Measurements from ENCODE around the gene DDX47. TPM values are rescaled to one million over a fixed set of nuclear protein-coding genes. Genes with fewer than 3 reads are reported as not detected.

DDX47 gene
- total RNA-seq, 1 experiment from 2014 or later = 90.4 TPM

- ChIA-PET CTCF (no interaction called here), POLR2A (ENCODE audit: low non-redundant PET) (no interaction called here)
- no peaks in the 10 kb centered on the region for H3K36me3 ChIP-seq (ENCODE audit: insufficient read depth, low read length, poor library complexity, severe bottlenecking)
- no peak overlapping the region for H3K4me3 ChIP-seq (ENCODE audit: low read depth, low read length, poor library complexity, severe bottlenecking)
- H3K4me1 ChIP-seq (ENCODE audit: insufficient read depth, low read length, poor library complexity, severe bottlenecking) = no peaks in the 10 kb centered on the region
- TF ChIP-seq EZH2 (IDR thresholded peaks at IDR 0.05; ENCODE audit: borderline replicate concordance, low read depth, low read length, poor library complexity, severe bottlenecking) (no peak), CTCF (conservative IDR thresholded peaks at IDR 0.05; ENCODE audit: low read depth, low read length) (no peak)
- intact Hi-C loops (cut with micrococcal nuclease; ENCODE audit: unreplicated experiment) = no loop called here
- no TSS peak for BruUV-seq (replicated peaks)
- H3K27me3 ChIP-seq (replicated peaks; ENCODE audit: insufficient read depth, low read depth, low read length, poor library complexity) = no peaks in the 10 kb centered on the region
- no peak overlapping the region for H3K27ac ChIP-seq (ENCODE audit: low read depth, low read length, poor library complexity, severe bottlenecking)
- H3K9me3 ChIP-seq (ENCODE audit: low read depth, low read length, poor library complexity, severe bottlenecking) = no peaks in the 10 kb centered on the region
- no peak for DNase-seq (ENCODE audit: low spot score)
Observed at GRCh38 chr12:12796171-12796570, 17.0 kb upstream of the DDX47 start.

DNA sequence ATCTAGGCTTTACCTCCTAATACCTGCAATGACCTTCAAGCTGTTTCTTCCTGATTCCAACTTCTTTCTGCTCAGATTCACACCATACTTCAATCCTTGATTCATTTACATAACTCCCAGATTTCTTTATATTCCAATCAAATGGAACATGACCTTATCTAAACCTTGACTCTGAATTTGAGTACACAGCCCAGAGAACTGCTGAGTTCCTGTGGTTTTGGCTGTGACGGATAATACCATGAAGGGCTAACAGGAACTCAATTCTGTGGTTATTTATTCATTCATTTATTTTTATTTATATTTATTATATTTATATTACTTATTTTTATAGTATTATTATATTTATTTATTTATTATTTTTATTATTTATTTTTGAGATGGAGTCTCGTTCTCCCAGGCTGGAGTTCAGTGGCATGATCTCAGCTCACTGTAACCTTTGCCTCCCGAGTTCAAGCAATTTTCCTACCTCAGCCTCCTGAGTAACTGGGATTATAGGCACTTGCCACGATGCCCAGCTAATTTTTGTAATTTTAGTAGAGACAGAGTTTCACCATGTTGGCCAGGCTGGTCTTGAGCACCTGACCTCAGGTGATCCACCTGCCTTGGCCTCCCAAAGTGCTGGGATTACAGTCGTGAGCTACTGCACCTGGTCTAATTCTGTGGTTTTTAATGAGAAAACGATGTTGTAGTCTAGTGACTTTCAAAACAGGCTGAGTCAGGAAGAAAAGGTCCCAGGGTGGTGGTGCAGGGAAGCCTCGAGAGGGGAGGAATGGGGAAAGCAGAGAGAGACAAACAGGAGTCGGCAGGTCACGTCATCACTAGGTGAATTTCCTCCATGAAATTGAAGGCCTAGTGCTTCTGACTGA is 16.0 kb upstream of the DDX47 start:
- intact Hi-C loops (cut with micrococcal nuclease; ENCODE audit: unreplicated experiment) = no loop called here

GRCh38 chr12:12797794-12798152 is 15.4 kb upstream of the DDX47 start:
- no TSS peak for BruUV-seq (replicated peaks)
- CTCF ChIA-PET = no interaction called here
- Histone ChIP-seq H3K4me1 (ENCODE audit: insufficient read depth, low read length, poor library complexity, severe bottlenecking) (no peaks in the 10 kb centered on the region), H3K36me3 (ENCODE audit: insufficient read depth, low read length, poor library complexity, severe bottlenecking) (no peaks in the 10 kb centered on the region), H3K9me3 (ENCODE audit: low read depth, low read length, poor library complexity, severe bottlenecking) (no peaks in the 10 kb centered on the region), H3K4me3 (ENCODE audit: low read depth, low read length, poor library complexity, severe bottlenecking) (no peak overlapping the region), H3K27ac (ENCODE audit: low read depth, low read length, poor library complexity, severe bottlenecking) (no peak overlapping the region), H3K27me3 (replicated peaks; ENCODE audit: insufficient read depth, low read depth, low read length, poor library complexity) (no peaks in the 10 kb centered on the region)
- TF ChIP-seq EZH2 (IDR thresholded peaks at IDR 0.05; ENCODE audit: borderline replicate concordance, low read depth, low read length, poor library complexity, severe bottlenecking) (no peak), CTCF (conservative IDR thresholded peaks at IDR 0.05; ENCODE audit: low read depth, low read length) (no peak)
- intact Hi-C loops (cut with micrococcal nuclease; ENCODE audit: unreplicated experiment) = no loop called here
- POLR2A ChIA-PET (ENCODE audit: low non-redundant PET) = no interaction called here
- no peak for DNase-seq (ENCODE audit: low spot score)

More for the DNA sequence above, 16.0 kb upstream of the DDX47 start:
- no TSS peak for BruUV-seq (replicated peaks)
- Histone ChIP-seq H3K4me3 (ENCODE audit: low read depth, low read length, poor library complexity, severe bottlenecking) (no peak overlapping the region), H3K27ac (ENCODE audit: low read depth, low read length, poor library complexity, severe bottlenecking) (no peak overlapping the region), H3K27me3 (replicated peaks; ENCODE audit: insufficient read depth, low read depth, low read length, poor library complexity) (no peaks in the 10 kb centered on the region), H3K9me3 (ENCODE audit: low read depth, low read length, poor library complexity, severe bottlenecking) (no peaks in the 10 kb centered on the region), H3K4me1 (ENCODE audit: insufficient read depth, low read length, poor library complexity, severe bottlenecking) (no peaks in the 10 kb centered on the region), H3K36me3 (ENCODE audit: insufficient read depth, low read length, poor library complexity, severe bottlenecking) (no peaks in the 10 kb centered on the region)
- DNase-seq (ENCODE audit: low spot score) = no peak
- CTCF ChIA-PET = no interaction called here
- TF ChIP-seq CTCF (conservative IDR thresholded peaks at IDR 0.05; ENCODE audit: low read depth, low read length) = no peak
- TF ChIP-seq EZH2 (IDR thresholded peaks at IDR 0.05; ENCODE audit: borderline replicate concordance, low read depth, low read length, poor library complexity, severe bottlenecking) = no peak
- POLR2A ChIA-PET (ENCODE audit: low non-redundant PET) = no interaction called here
